ENCODE results near the gene CTDSP2. TPM values are rescaled to one million over a fixed set of nuclear protein-coding genes. Genes with fewer than 3 reads are reported as not detected.

Gene CTDSP2
- total RNA-seq, 1 experiment from 2014 or later: 117 TPM

GRCh38 chr12:57894399-57895292, 48.1 kb upstream of the CTDSP2 start:
- no peak overlapping the region for H3K27ac Mint-ChIP-seq (ENCODE audit: unreplicated experiment)

GRCh38 chr12:57893431-57894353, 47.2 kb upstream of the CTDSP2 start:
- no peak overlapping the region for H3K27ac Mint-ChIP-seq (ENCODE audit: unreplicated experiment)
- intact Hi-C loops (cut with micrococcal nuclease; ENCODE audit: unreplicated experiment): no loop called here
- peak; percentile 72 for DNase-seq
- H3K4me3 Mint-ChIP-seq (ENCODE audit: low read depth, unreplicated experiment): no peak overlapping the region
- H3K36me3 Mint-ChIP-seq (ENCODE audit: insufficient read depth, unreplicated experiment): peaks cover 6% of the 10 kb centered on the region
- peaks cover 62% of the 10 kb centered on the region for H3K4me1 Mint-ChIP-seq (ENCODE audit: low read depth, unreplicated experiment)
- no peaks in the 10 kb centered on the region for H3K9me3 Mint-ChIP-seq (ENCODE audit: low read depth, unreplicated experiment)
- CTCF ChIA-PET: interaction anchor here (1.2 to 1.4 kb wide), 2 partner anchors 25 to 51 kb away, joined by 3 to 4 read pairs; no protein-coding TSS in a partner anchor
- no peaks in the 10 kb centered on the region for H3K27me3 Mint-ChIP-seq (ENCODE audit: unreplicated experiment)
- BruUV-seq (replicated peaks): no TSS peak
- TF ChIP-seq CTCF (IDR thresholded peaks at IDR 0.05; ENCODE audit: unreplicated experiment): no peak

More at GRCh38 chr12:57894399-57895292, 48.1 kb upstream of the CTDSP2 start:
- no peak for TF ChIP-seq CTCF (IDR thresholded peaks at IDR 0.05; ENCODE audit: unreplicated experiment)
- peaks cover 6% of the 10 kb centered on the region for H3K36me3 Mint-ChIP-seq (ENCODE audit: insufficient read depth, unreplicated experiment)
- peaks cover 61% of the 10 kb centered on the region for H3K4me1 Mint-ChIP-seq (ENCODE audit: low read depth, unreplicated experiment)
- intact Hi-C loops (cut with micrococcal nuclease; ENCODE audit: unreplicated experiment): no loop called here
- no peak overlapping the region for H3K4me3 Mint-ChIP-seq (ENCODE audit: low read depth, unreplicated experiment)
- no peaks in the 10 kb centered on the region for H3K9me3 Mint-ChIP-seq (ENCODE audit: low read depth, unreplicated experiment)
- no TSS peak for BruUV-seq (replicated peaks)
- no peaks in the 10 kb centered on the region for H3K27me3 Mint-ChIP-seq (ENCODE audit: unreplicated experiment)
- DNase-seq: no peak
- CTCF ChIA-PET: interaction anchor here (1.2 to 1.4 kb wide), 2 partner anchors 26 to 48 kb away, joined by 4 read pairs; partner anchors contain the start of gene CTDSP2

GRCh38 chr12:57892232-57892972, 45.9 kb upstream of the CTDSP2 start:
- no peak for TF ChIP-seq CTCF (IDR thresholded peaks at IDR 0.05; ENCODE audit: unreplicated experiment)
- CTCF ChIA-PET: no interaction called here
- Mint-ChIP-seq H3K4me1 (ENCODE audit: low read depth, unreplicated experiment) (peaks cover 57% of the 10 kb centered on the region), H3K4me3 (ENCODE audit: low read depth, unreplicated experiment) (no peak overlapping the region), H3K27ac (ENCODE audit: unreplicated experiment) (peak overlapping the region; percentile 1), H3K36me3 (ENCODE audit: insufficient read depth, unreplicated experiment) (peaks cover 6% of the 10 kb centered on the region), H3K9me3 (ENCODE audit: low read depth, unreplicated experiment) (no peaks in the 10 kb centered on the region), H3K27me3 (ENCODE audit: unreplicated experiment) (no peaks in the 10 kb centered on the region)
- no TSS peak for BruUV-seq (replicated peaks)
- DNase-seq: no peak
- intact Hi-C loops (cut with micrococcal nuclease; ENCODE audit: unreplicated experiment): no loop called here

Data from Calu3 (cell line).